SK-MEL-5 (cell line): ENCODE measurements around the gene TEX35. TPM values are rescaled to one million over a fixed set of nuclear protein-coding genes. Genes with fewer than 3 reads are reported as not detected.
"Not testable (repeated sequence)": the region's sequence is repeated elsewhere in the genome, so short reads cannot be mapped to it uniquely, and the experiment has no call there.

Experiments used
- DNase-seq: peaks from one replicate; pipeline ENCODE4 v3.0.0-alpha.2; 2016; ENCODE audit warnings: low read depth, low spot score
- in situ Hi-C: cut with HindIII; loops from 2 replicates; pipeline ENCODE4 v1.10.0; 2016; ENCODE audit warnings: low sequenced_read_pairs, high pct_unique_total_duplicates, low pct_unique_long_range_greater_than_20kb
- small RNA-seq, 2 experiments: library from RNA; depleted of rRNA; stranded (forward); fragments of <200 nt; gene quantifications; one replicate each; pipeline ENCODE3, GENCODE V24; 2014
- total RNA-seq: library from RNA; depleted of rRNA; stranded (reverse); fragments of >200 nt; shearing (Covaris generic); gene quantifications from 2 replicates; pipeline ENCODE4 v1.2.3, GENCODE V29; 2014; rRNA removed

TEX35 gene
- total RNA-seq, 1 experiment from 2014 or later = not detected

- DNase-seq = no peak
- in situ Hi-C loops = no loop called here
These were observed 39.9 kb downstream of the TEX35 start for GRCh38 chr1:178552856-178553255.

DNA sequence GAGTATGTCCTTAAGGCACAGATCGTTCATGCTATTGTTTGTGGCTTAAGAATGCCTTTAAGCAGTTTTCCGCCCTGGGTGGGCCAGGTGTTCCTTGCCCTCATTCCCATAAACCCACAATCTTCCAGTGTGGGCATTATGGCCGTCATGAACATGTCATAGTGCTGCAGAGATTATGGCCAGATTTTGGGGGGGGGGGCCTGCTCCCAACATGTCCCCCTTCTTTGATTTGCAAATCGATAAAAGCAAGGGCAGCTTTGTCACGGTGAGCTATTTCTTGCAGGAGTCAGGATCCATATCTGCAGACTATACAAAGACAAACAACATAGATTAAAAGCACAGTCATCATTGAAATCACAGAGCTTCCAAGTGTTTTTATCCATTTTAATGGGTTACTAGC is 41.4 kb downstream of the TEX35 start:
- DNase-seq, in situ Hi-C loops: not testable (repeated sequence)

- in situ Hi-C loops, DNase-seq: not testable (repeated sequence)
These were observed 42.7 kb downstream of the TEX35 start for GRCh38 chr1:178555613-178556012.

DNA sequence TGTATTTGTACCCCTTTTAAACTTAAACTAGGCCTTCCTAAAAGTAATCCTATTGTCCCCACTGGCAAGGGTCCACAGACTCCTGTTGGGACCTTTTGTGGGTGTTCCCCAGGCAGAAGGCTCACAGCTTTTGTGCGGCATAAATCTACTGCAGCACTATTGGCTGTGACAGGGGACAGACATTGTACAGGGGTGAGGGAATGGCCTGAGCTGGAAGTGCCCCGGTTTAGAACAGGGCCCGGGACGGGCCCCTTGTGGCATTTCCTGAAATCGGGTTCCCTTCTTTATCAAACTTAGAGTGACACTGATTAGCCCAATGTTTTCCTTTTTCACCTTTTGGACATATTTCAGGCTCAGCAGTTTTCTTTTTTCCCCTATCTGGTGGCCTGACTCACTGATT is 45.9 kb downstream of the TEX35 start:
- in situ Hi-C loops, DNase-seq: not testable (repeated sequence)

- DNase-seq = no peak
- in situ Hi-C loops = no loop called here
These were observed 48.0 kb downstream of the TEX35 start for GRCh38 chr1:178560871-178561376.

GRCh38 chr1:178563099-178563820 is 50.4 kb downstream of the TEX35 start:
- in situ Hi-C loops = no loop called here
- no peak for DNase-seq

DNA sequence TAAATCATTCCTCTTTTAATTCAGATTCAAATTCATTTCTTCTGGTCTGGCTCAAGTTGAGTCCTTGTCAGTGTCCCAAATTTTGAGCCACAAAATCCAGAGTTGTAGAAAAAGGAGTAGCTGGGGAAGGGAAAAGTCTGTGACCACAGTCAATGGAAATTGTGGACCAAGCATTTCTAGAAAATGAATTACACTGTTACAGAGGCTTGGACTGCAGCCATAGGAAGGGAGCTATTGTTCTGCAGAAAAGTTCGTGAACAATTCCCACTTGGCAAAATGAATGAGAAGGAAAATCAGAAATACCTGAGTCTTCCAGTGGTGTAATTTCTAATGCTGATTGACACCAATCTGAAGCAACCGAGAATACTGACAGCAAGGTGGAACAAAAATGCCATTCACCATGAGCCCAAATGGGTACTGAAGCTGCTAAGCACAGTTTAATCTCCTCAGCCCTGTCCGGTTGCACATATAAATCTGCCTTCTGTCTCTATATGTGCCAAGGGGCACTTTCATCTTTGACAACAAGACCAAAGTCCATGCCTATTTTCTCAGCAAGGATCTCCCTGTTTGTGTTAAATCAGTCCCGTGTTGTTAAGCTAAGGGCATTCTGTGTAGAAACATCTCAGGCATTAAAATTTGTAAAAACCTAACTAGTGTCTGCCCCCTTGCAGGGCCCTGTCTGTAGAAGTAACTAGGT is 51.3 kb downstream of the TEX35 start:
- in situ Hi-C loops = no loop called here
- no peak for DNase-seq

- no peak for DNase-seq
- in situ Hi-C loops = no loop called here
These were observed 51.9 kb downstream of the TEX35 start for GRCh38 chr1:178564783-178565180.

DNA sequence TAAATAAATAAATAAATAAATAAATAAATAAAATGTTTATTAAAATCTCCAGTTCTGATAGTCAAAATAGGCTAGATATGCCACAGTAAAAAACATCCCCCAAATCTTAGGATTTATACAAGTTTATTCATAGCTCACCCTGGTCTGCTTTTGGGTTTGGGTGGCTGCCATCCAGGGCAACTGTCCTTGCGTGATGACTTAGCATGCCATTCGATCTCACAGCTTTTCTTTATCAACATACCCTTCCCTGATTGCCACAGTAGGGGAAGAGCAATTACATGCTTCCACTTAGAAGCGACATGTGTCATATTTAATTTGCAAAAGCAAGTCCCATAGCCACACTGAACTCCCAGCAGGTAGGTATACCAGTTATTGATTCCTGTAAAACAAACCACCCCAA is 52.7 kb downstream of the TEX35 start:
- DNase-seq = no peak
- in situ Hi-C loops = no loop called here

- in situ Hi-C loops = no loop called here
- DNase-seq = no peak
These were observed 53.3 kb downstream of the TEX35 start for GRCh38 chr1:178566187-178566586.

DNA sequence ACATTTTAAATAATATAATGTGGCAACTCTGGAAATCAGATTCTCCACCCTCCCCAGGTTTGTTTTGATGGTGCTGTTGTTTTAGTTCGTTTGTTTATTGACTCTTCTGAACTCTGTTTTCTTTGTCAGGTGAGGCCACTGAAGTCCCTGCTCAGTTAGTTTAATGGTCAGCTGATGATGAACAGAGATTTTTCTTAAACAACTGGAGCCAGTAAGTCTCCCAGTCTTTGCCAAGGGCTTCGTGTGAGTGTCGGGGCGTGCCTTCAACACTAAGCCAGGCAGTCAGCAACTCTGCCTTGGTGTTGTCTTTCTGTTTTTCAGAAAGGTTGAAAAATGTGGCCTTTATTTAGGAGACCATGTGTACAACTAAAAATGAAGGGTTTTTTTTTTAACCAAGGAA is 58.9 kb downstream of the TEX35 start:
- no peak for DNase-seq
- in situ Hi-C loops = no loop called here

Small RNAs within 50 kb of the gene (small RNA-seq; reads per million reads assigned to genes)
- gene RF00017 (0 reads per million in 2 experiments), gene RNA5SP69 (0 to 0.19 reads per million in 2 experiments)

Other genes starting within 250 kb of the TEX35 start
- gene CLEC20A, start 16.1 kb upstream of the TEX35 start, total RNA-seq = not detected in 2 replicates
- 14.7 and 22.1 TPM in 2 replicates for gene RALGPS2, start 212.1 kb downstream of the TEX35 start, total RNA-seq